ENCODE measurements around the gene CD1E.

The CD1E gene

GRCh38 chr1:158323866-158324265 lies 29.8 kb upstream of the CD1E start:
- no peak for TF ChIP-seq EZH2 (optimal IDR thresholded peaks at IDR 0.05; ENCODE audit: low read depth, low read length)
- TF ChIP-seq, protein P1, sequence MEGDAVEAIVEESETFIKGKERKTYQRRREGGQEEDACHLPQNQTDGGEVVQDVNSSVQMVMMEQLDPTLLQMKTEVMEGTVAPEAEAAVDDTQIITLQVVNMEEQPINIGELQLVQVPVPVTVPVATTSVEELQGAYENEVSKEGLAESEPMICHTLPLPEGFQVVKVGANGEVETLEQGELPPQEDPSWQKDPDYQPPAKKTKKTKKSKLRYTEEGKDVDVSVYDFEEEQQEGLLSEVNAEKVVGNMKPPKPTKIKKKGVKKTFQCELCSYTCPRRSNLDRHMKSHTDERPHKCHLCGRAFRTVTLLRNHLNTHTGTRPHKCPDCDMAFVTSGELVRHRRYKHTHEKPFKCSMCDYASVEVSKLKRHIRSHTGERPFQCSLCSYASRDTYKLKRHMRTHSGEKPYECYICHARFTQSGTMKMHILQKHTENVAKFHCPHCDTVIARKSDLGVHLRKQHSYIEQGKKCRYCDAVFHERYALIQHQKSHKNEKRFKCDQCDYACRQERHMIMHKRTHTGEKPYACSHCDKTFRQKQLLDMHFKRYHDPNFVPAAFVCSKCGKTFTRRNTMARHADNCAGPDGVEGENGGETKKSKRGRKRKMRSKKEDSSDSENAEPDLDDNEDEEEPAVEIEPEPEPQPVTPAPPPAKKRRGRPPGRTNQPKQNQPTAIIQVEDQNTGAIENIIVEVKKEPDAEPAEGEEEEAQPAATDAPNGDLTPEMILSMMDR (IDR thresholded peaks at IDR 0.05; ENCODE audit: low read length): no peak
- TF ChIP-seq EZH2phosphoT487 (IDR thresholded peaks at IDR 0.05; ENCODE audit: low read length): no peak
- no peaks in the 10 kb centered on the region for H3K4me1 ChIP-seq (ENCODE audit: low read length)
- H3K27me3 ChIP-seq (replicated peaks; ENCODE audit: insufficient read depth, low read length): no peaks in the 10 kb centered on the region
- H3K9me3 ChIP-seq (replicated peaks; ENCODE audit: insufficient read depth, low read length): no peaks in the 10 kb centered on the region
- H3K79me2 ChIP-seq (ENCODE audit: low read length): no peaks in the 10 kb centered on the region
- H4K20me1 ChIP-seq (ENCODE audit: insufficient read depth, low read length): no peaks in the 10 kb centered on the region
- no peak overlapping the region for H2AFZ ChIP-seq (ENCODE audit: low read length)
- H3F3A ChIP-seq (ENCODE audit: insufficient read depth, low read length): no peaks in the 10 kb centered on the region
- no peak overlapping the region for H3K27ac ChIP-seq (ENCODE audit: low read length)
- H3K4me2 ChIP-seq (ENCODE audit: low read depth, low read length): no peak overlapping the region
- DNase-seq: no peak
- H3K4me3 ChIP-seq (ENCODE audit: low read length): no peak overlapping the region
- H3K9me2 ChIP-seq (replicated peaks; ENCODE audit: insufficient read depth, low read length): no peaks in the 10 kb centered on the region
- no peak overlapping the region for H3K9ac ChIP-seq (ENCODE audit: low read length)
- H3K36me3 ChIP-seq (replicated peaks; ENCODE audit: insufficient read depth, low read length): no peaks in the 10 kb centered on the region

DNA sequence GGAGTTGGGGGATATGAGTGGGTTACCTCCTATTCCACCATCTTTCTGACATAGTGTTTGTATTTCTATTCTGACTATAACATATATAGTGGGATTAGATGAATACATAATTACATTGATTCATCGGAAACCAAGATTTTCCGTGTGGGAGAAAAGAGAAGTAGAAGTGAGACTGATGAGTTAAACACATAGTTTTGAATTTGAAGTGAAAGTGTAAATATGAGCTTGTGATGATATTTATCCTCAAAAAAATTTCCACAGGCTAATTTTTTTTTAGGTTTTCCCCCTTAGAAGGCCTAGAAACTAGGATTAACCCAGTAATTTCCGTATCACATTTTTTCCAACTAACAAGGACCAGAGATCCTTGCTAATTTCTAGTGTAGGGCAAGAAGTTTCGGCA lies 29.3 kb upstream of the CD1E start:
- no peak for DNase-seq
- Histone ChIP-seq H2AFZ (ENCODE audit: low read length) (no peak overlapping the region), H3K27me3 (replicated peaks; ENCODE audit: insufficient read depth, low read length) (no peaks in the 10 kb centered on the region), H3F3A (ENCODE audit: insufficient read depth, low read length) (no peaks in the 10 kb centered on the region), H3K4me3 (ENCODE audit: low read length) (no peak overlapping the region), H3K9me2 (replicated peaks; ENCODE audit: insufficient read depth, low read length) (no peaks in the 10 kb centered on the region), H3K9ac (ENCODE audit: low read length) (no peak overlapping the region), H3K9me3 (replicated peaks; ENCODE audit: insufficient read depth, low read length) (no peaks in the 10 kb centered on the region), H3K36me3 (replicated peaks; ENCODE audit: insufficient read depth, low read length) (no peaks in the 10 kb centered on the region), H3K4me1 (ENCODE audit: low read length) (no peaks in the 10 kb centered on the region), H3K4me2 (ENCODE audit: low read depth, low read length) (no peak overlapping the region), H3K79me2 (ENCODE audit: low read length) (no peaks in the 10 kb centered on the region), H4K20me1 (ENCODE audit: insufficient read depth, low read length) (no peaks in the 10 kb centered on the region), H3K27ac (ENCODE audit: low read length) (no peak overlapping the region)
- TF ChIP-seq, protein P1 (IDR thresholded peaks at IDR 0.05; ENCODE audit: low read length): no peak
- no peak for TF ChIP-seq EZH2phosphoT487 (IDR thresholded peaks at IDR 0.05; ENCODE audit: low read length)
- TF ChIP-seq EZH2 (optimal IDR thresholded peaks at IDR 0.05; ENCODE audit: low read depth, low read length): no peak

DNA sequence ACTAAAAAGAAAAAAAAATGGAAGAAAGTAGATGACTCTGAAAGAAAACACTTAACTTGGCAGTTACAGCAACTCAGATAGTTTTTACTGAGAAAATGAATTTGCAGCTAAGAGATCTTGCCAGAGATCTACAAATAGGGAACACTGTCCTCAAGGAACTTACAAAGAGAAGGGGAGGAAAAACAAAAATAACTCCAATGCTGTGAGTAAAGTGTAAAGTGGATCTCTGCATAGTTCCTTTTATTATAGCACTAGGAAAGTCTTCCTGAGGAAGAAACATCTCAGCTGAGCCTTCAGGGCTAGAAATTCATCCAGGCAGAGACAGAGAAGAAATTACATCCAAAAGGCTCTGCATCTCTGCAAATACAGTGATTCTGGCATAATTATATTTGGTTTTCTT lies 26.2 kb upstream of the CD1E start:
- Histone ChIP-seq H3K4me1 (ENCODE audit: low read length) (no peaks in the 10 kb centered on the region), H3K9ac (ENCODE audit: low read length) (no peak overlapping the region), H3K4me3 (ENCODE audit: low read length) (no peak overlapping the region), H3K27me3 (replicated peaks; ENCODE audit: insufficient read depth, low read length) (no peaks in the 10 kb centered on the region), H3K4me2 (ENCODE audit: low read depth, low read length) (no peak overlapping the region), H4K20me1 (ENCODE audit: insufficient read depth, low read length) (no peaks in the 10 kb centered on the region), H3K27ac (ENCODE audit: low read length) (no peak overlapping the region), H3F3A (ENCODE audit: insufficient read depth, low read length) (no peaks in the 10 kb centered on the region), H3K79me2 (ENCODE audit: low read length) (no peaks in the 10 kb centered on the region), H2AFZ (ENCODE audit: low read length) (no peak overlapping the region), H3K9me3 (replicated peaks; ENCODE audit: insufficient read depth, low read length) (no peaks in the 10 kb centered on the region), H3K36me3 (replicated peaks; ENCODE audit: insufficient read depth, low read length) (no peaks in the 10 kb centered on the region), H3K9me2 (replicated peaks; ENCODE audit: insufficient read depth, low read length) (no peaks in the 10 kb centered on the region)
- no peak for DNase-seq
- TF ChIP-seq, protein P1 (IDR thresholded peaks at IDR 0.05; ENCODE audit: low read length): no peak
- TF ChIP-seq EZH2phosphoT487 (IDR thresholded peaks at IDR 0.05; ENCODE audit: low read length): no peak
- TF ChIP-seq EZH2 (optimal IDR thresholded peaks at IDR 0.05; ENCODE audit: low read depth, low read length): no peak

All from MM.1S (cell line).